Nephron progenitor cell (in vitro differentiated cells): ENCODE measurements around the gene ZNF330.
"Not testable (repeated sequence)": the region's sequence is repeated elsewhere in the genome, so short reads cannot be mapped to it uniquely, and the experiment has no call there.

ENCODE experiments used
- DNase-seq: peaks from one replicate; pipeline ENCODE4 v3.0.0; 2021
- H3K27ac Mint-ChIP-seq: 2 replicates; pipeline ENCODE4 v1.8.0; 2021; ENCODE audit warnings: mild to moderate bottlenecking, moderate library complexity, mixed read lengths
- H3K27me3 Mint-ChIP-seq: 2 replicates; pipeline ENCODE4 v1.8.0; 2021; ENCODE audit warnings: mild to moderate bottlenecking, low read depth, mixed read lengths; ENCODE audit not compliant: poor library complexity
- H3K36me3 Mint-ChIP-seq: 2 replicates; pipeline ENCODE4 v1.8.0; 2021; ENCODE audit warnings: low read depth, mixed read lengths
- H3K4me1 Mint-ChIP-seq: 2 replicates; pipeline ENCODE4 v1.8.0; 2021; ENCODE audit warnings: mixed read lengths
- H3K4me3 Mint-ChIP-seq: 2 replicates; pipeline ENCODE4 v1.8.0; 2021; ENCODE audit warnings: mild to moderate bottlenecking, moderate library complexity, mixed read lengths
- H3K9me3 Mint-ChIP-seq: 2 replicates; pipeline ENCODE4 v1.8.0; 2021; ENCODE audit warnings: mild to moderate bottlenecking, moderate library complexity, mixed read lengths
- TF ChIP-seq, protein P1 (sequence below): fragments of 200-600 bp; sonication (generic); IDR thresholded peaks from 2 replicates; pipeline ENCODE4 v1.5.0; 2021; ENCODE audit warnings: antibody characterized with exemption

Gene ZNF330

DNA sequence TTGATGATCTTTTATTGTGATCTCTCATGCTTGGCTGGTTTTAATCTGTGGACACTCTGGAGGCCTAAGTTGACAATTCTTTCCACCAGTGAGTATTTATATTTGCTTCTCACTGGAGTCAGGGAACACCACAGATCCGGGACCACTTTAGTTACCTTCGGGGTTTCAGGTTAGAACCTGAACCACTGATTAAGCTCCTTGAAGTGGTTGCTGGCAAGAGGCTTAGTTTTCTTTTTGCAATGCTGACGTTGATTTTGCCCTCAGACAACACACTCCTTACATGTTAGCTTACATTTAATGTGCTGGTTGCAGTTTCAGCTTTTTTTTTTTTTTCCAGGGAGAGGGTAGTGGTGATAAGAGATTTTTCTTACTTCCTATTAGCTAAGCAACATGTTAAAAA lies 10.5 kb upstream of the ZNF330 start:
- TF ChIP-seq, protein P1, sequence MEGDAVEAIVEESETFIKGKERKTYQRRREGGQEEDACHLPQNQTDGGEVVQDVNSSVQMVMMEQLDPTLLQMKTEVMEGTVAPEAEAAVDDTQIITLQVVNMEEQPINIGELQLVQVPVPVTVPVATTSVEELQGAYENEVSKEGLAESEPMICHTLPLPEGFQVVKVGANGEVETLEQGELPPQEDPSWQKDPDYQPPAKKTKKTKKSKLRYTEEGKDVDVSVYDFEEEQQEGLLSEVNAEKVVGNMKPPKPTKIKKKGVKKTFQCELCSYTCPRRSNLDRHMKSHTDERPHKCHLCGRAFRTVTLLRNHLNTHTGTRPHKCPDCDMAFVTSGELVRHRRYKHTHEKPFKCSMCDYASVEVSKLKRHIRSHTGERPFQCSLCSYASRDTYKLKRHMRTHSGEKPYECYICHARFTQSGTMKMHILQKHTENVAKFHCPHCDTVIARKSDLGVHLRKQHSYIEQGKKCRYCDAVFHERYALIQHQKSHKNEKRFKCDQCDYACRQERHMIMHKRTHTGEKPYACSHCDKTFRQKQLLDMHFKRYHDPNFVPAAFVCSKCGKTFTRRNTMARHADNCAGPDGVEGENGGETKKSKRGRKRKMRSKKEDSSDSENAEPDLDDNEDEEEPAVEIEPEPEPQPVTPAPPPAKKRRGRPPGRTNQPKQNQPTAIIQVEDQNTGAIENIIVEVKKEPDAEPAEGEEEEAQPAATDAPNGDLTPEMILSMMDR = no peak
- Mint-ChIP-seq H3K9me3 (peaks cover 10% of the 10 kb centered on the region), H3K27me3 (peaks cover 5% of the 10 kb centered on the region), H3K36me3 (no peaks in the 10 kb centered on the region), H3K4me3 (no peak overlapping the region), H3K4me1 (no peaks in the 10 kb centered on the region), H3K27ac (no peak overlapping the region)
- DNase-seq = no peak

DNA sequence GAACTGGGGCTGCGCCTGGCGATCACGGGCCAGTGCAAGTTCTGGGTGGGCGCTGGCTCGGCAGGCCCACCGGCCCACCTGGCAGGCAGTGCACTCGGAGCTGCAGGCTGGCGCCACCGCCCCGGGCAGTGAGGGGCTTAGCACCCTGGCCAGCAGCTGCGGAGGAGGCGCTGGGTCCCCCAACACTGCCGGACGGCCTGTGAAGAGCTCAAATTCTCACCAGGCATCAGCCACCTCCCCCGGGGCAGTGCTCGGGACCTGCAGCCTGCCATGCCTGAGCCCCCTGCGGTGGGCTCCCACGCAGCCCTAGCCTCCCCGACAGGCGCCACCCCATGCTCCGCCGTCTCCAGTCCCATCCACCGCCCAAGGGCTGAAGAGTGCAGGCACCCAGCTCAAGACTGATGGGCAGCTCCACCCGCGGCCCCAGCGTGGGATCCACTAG lies 7.1 kb upstream of the ZNF330 start:
- Mint-ChIP-seq H3K4me1 (no peaks in the 10 kb centered on the region), H3K36me3 (no peaks in the 10 kb centered on the region), H3K27me3 (peaks cover 5% of the 10 kb centered on the region), H3K4me3 (no peak overlapping the region), H3K27ac (no peak overlapping the region), H3K9me3 (peaks cover 10% of the 10 kb centered on the region)
- TF ChIP-seq, protein P1 = no peak
- DNase-seq = no peak

- peaks cover 14% of the 10 kb centered on the region for H3K9me3 Mint-ChIP-seq
Observed at GRCh38 chr4:141215030-141215429, 5.7 kb upstream of the ZNF330 start.

DNA sequence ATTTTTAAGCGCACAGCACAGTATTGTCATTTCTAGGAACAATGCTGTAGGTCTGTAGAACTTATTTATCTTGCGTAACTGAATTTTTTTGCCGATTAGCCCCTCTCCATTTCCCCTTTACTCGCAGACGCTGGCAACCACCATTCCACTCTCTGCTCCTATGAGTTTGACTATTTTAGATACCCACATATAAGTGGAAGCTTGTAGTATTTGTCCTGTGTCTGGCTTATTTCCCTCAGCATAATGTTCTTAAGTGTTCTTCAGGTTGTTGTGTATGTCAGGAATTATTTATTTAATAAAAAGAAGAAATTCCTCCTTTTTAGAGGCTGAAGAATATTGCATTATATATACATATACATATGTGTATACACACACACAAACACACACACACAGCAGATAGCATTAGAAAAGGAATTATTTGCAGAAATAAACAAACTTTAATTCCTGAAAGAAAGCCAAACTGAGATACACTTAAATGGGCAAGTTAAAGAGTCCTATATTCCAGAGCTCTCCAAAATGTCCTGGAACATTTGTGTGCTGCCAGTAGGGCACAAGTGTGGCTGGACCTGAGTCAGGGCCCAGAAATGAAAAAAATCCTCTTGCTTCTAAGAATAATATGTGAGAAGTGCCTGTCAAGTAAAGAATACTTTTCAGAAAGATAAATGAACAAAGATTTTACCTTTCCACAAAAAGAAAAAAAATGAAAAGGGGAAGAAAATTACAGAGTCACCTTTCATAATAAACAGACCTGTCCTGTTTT lies 4.5 kb upstream of the ZNF330 start:
- Mint-ChIP-seq H3K9me3 (peaks cover 16% of the 10 kb centered on the region), H3K4me3 (no peak overlapping the region), H3K27me3 (peaks cover 5% of the 10 kb centered on the region), H3K36me3 (no peaks in the 10 kb centered on the region), H3K27ac (no peak overlapping the region), H3K4me1 (peaks cover 10% of the 10 kb centered on the region)
- no peak for DNase-seq
- TF ChIP-seq, protein P1 = no peak

More at GRCh38 chr4:141215030-141215429, 5.7 kb upstream of the ZNF330 start:
- Mint-ChIP-seq H3K36me3 (no peaks in the 10 kb centered on the region), H3K4me3 (no peak overlapping the region), H3K4me1 (peaks cover 4% of the 10 kb centered on the region), H3K27ac (no peak overlapping the region), H3K27me3 (peaks cover 5% of the 10 kb centered on the region)
- TF ChIP-seq, protein P1 = no peak
- no peak for DNase-seq

DNA sequence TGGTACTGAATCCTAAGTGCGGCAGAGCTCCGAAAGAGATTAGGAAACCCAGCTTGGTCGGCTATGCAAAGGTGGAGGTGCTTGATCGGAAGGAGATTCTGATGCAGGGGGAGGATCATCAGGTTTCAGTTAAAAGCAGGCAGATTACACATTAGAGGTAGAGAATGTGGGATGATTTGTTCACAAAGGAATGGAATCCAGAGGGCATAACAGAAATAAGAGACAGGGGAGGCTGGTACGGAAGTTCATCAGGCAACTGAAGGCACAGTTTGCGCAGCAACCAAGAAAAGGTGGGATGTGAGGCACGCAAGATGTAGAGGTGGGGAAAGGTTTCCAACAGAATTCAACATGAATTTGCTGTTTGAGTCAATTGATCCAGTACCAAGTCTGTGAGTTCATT lies 424 bp upstream of the ZNF330 start:
- no peak for DNase-seq
- Mint-ChIP-seq H3K9me3 (peaks cover 6% of the 10 kb centered on the region), H3K4me1 (peaks cover 33% of the 10 kb centered on the region), H3K27me3 (no peaks in the 10 kb centered on the region), H3K27ac (no peak overlapping the region), H3K4me3 (peak overlapping the region; percentile 99), H3K36me3 (peaks cover 19% of the 10 kb centered on the region)
- TF ChIP-seq, protein P1 = no peak

DNA sequence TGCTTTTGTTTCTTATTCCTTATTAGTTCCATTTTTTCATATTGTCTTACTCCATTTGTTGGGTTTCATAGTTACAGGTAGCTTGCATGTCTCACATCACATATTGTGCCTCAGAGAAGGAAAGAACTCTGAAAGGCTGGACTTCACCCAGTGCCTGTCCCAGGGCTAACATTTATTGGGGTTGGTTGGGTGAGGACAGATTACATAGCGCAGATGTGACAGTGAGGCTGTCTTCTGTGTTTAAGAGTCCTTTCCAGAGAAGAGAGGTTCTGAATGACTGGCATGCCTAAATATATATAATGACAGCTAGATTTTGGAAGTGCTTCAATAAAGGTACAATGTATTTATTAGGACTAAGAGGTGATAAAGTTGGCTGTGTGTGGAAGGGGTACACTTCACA lies 2.7 kb downstream of the ZNF330 start:
- no peak overlapping the region for H3K4me3 Mint-ChIP-seq
- H3K27me3 Mint-ChIP-seq = no peaks in the 10 kb centered on the region
- H3K9me3 Mint-ChIP-seq = peaks cover 6% of the 10 kb centered on the region
- peaks cover 43% of the 10 kb centered on the region for H3K36me3 Mint-ChIP-seq
- no peak for DNase-seq
- TF ChIP-seq, protein P1 = no peak
- H3K4me1 Mint-ChIP-seq = peaks cover 33% of the 10 kb centered on the region
- H3K27ac Mint-ChIP-seq = no peak overlapping the region

DNA sequence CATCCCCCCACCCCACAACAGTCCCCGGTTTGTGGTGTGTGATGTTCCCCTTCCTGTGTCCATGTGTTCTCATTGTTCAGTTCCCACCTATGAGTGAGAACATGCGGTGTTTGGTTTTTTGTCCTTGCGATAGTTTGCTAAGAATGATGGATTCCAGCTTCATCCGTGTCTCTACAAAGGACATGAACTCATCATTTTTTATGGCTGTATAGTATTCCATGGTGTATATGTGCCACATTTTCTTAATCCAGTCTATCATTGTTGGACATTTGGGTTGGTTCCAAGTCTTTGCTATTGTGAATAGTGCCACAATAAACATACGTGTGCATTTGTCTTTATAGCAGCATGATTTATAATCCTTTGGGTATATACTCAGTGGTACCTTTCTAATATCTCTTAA lies 6.6 kb downstream of the ZNF330 start:
- DNase-seq, H3K4me3 Mint-ChIP-seq, H3K27me3 Mint-ChIP-seq, H3K27ac Mint-ChIP-seq, H3K9me3 Mint-ChIP-seq: not testable (repeated sequence)
- Mint-ChIP-seq H3K36me3 (peaks cover 62% of the 10 kb centered on the region), H3K4me1 (peaks cover 12% of the 10 kb centered on the region)
